ENCODE measurements around the gene MDFIC2.

MDFIC2 gene

GRCh38 chr3:70179111-70179510, 133.3 kb downstream of the MDFIC2 start:
- no peak for DNase-seq

- DNase-seq, result no peak
Measured at GRCh38 chr3:70177881-70178645, 134.4 kb downstream of the MDFIC2 start.

DNA sequence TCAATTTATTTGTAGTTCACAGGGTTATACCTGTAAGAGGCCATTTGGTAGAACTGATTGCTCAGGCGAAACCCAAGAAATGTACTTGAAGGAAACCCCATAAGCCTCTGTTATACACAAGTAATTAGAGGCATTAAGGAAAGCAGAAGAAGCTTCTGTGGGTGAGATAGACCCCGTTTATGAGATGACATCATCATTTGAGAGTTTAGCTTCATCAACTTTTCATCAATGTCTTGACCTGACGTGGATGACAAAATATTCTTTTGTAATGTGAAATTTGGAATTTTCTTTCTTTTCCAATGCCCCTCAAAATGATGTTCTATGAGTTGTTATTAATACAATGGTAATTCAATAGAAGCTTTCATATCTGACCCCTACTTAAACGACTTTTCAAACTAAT, 136.2 kb downstream of the MDFIC2 start:
- no peak for DNase-seq

DNA sequence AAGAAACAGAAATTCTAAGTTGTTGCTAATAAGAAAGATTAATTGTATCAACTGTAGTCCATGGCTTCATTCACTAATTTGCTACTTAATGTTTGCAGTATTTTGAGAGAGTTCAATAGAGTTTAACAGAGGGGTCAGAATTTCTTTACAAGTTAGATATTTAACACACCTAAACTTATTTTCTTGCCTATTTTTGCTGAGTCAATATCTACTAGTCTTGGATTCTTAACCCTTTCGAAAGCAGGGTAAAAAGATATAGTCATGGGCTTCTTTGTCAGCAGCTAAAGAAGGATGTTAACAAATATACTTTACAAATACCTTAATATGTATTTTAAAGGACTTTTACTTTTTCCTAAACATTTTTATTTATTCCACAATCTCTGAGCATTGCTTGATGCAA, 155.6 kb downstream of the MDFIC2 start:
- no peak for DNase-seq

DNA sequence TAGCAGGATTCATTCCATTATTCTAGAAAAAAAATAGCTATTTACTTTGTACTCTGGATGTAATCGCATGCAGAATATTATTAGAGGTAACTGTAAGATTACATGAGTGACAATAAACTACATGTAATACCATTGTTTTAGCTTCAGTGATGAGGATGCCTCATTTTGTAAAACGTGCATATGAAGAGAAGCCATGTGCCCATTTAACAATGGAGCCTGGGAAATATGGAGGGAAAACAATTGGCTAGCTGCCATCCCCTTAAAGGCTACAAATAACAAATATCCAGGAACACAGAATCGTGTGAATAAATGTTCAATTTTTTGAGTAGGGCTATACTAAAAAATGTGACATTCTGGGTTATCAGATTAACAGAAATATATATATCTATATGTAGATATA, 161.8 kb downstream of the MDFIC2 start:
- DNase-seq, result no peak

DNA sequence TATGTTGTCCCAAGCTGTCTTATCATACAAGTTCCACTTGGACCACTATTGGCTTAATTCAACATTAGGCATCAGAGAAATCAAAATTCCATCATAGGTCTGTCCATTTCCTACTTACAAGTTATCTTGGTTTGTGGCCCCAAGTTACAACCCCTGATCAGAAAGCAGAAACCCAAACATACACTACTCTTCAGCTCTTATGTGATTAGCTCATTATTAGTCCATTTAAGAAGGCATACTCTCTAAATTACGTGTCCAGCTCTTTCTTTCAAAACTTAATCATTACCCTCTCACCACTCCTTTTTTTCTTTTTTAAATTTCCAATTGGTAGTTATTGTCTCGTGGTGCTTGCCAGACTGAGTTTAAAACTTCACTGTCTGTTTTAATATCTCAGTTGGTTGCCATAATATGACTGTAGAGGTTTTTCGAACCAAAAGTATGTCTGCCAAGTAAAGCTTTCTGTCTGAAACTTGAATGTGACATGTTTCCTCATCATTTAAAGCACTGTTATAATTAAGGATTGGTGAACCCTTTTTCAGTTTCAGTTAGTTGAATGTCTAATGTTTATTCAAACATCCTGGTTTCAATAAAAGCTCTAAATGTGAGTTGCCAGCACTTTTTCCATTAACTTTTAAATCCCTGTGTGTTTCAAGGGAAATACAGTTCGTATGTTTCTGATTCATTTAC, 162.6 kb downstream of the MDFIC2 start:
- no peak for DNase-seq
